Ovary (tissue), 9 donors: Measurements from ENCODE around the gene KNDC1. TPM values are rescaled to one million over a fixed set of nuclear protein-coding genes. Genes with fewer than 3 reads are reported as not detected.

Experiments
- DNase-seq, 5 donors: peaks; one replicate each; pipeline ENCODE4 v3.0.0-alpha.2; 2019 to 2020
- H3K27ac ChIP-seq, 2 donors: fragments of 200-600 bp; one replicate each; pipeline versions ENCODE4 v1.5.1 to v1.8.0; 2019 to 2022
- H3K27me3 ChIP-seq: fragments of 200-600 bp; one replicate; pipeline ENCODE4 v1.8.0; 2022
- H3K36me3 ChIP-seq: fragments of 200-600 bp; sonication (generic); one replicate; pipeline ENCODE4 v1.5.1; 2019
- H3K4me1 ChIP-seq: one replicate; pipeline ENCODE4 v1.8.1; 2013; ENCODE audit warnings: mild to moderate bottlenecking, moderate library complexity; ENCODE audit not compliant: insufficient read depth
- H3K4me3 ChIP-seq: fragments of 200-600 bp; sonication (generic); one replicate; pipeline ENCODE4 v1.5.1; 2017
- H3K9me3 ChIP-seq, 2 donors: fragments of 200-600 bp in 1 of 2; sonication (generic) in 1 of 2; one replicate each; pipeline versions ENCODE4 v1.5.1 to v1.8.1; 2013 to 2019; ENCODE audit warnings: mild to moderate bottlenecking in 1 of 2, moderate library complexity in 1 of 2
- CTCF ChIP-seq, 3 donors: fragments of 450-650 bp in 2 of 3; fragments of 200-600 bp in 1 of 3; IDR thresholded peaks; one replicate each; pipeline versions ENCODE4 v1.5.1 to v1.8.0; 2016 to 2022; ENCODE audit warnings: antibody characterized with exemption in 3 of 3, mild to moderate bottlenecking in 1 of 3
- EP300 ChIP-seq: sonication (generic); formaldehyde crosslinking; IDR thresholded peaks from one replicate; pipeline ENCODE4 v1.6.1; 2017; ENCODE audit warnings: antibody characterized with exemption
- POLR2A ChIP-seq: fragments of 450-650 bp; IDR thresholded peaks from one replicate; pipeline ENCODE4 v1.6.1; 2017; ENCODE audit warnings: antibody characterized with exemption, mild to moderate bottlenecking, moderate library complexity
- WGBS, 3 donors: extraction: QIAGEN DNeasy Blood & Tissue Kit in 1 of 3; methylation state at CpG; one replicate each; pipeline versions ENCODE4 v1.1.5 to v1.1.7; 2013 to 2017; 5-methylcytosine and 5-hydroxymethylcytosine counted together
- intact Hi-C, 4 donors: fragments of 100-400 bp; cut with DNase I; formaldehyde crosslinking; loops; one replicate each; pipeline versions ENCODE4 v1.11.0 to v1.15.1; 2022 to 2023
- polyA plus RNA-seq, 2 donors: library from polyadenylated mRNA; stranded (reverse); fragments of 200-250 nt in 1 of 2; fragments of 350-450 nt in 1 of 2; fragmentation: Illumina TruSeq in 1 of 2; extraction: RNeasy Lipid Tissue Mini Kit (QIAGEN cat#74804) in 1 of 2; gene quantifications; one replicate each; pipeline ENCODE4 v1.2.3, GENCODE V29; 2013 to 2014
- total RNA-seq, 7 donors: library from RNA; depleted of rRNA in 2 of 7; stranded (reverse); fragments of >200 nt in 2 of 7; fragmentation: NEBNext Ultra II Directional in 3 of 7; extraction: Animal tissue kit (Norgen Biotek cat#: 25700) in 3 of 7; gene quantifications; one replicate each; pipeline versions ENCODE4 v1.1.0 to v1.2.4, GENCODE V29; 2016 to 2023
- donor health status: DM: no; HTN: no; CAD: no; lungs with moderate emphysema.
- donor health status: DM: no; HTN: no; CAD: no.
- donor health status: Bipolar disorder and iron deficiency.
- donor health status: DM: yes; HTN: yes; CAD: no.
- donor health status: DM: no; HTN: no; CAD: no.
- donor health status: DM: yes; HTN: yes; CAD: no.

The KNDC1 gene
- total and polyA plus RNA-seq, 9 donors: 0.67 to 34.9 (median 16.6) TPM

GRCh38 chr10:133121479-133121878, 38.5 kb upstream of the KNDC1 start:
- WGBS, 3 donors: 80 to 93% (median 91%) methylated on average over 8 of the region's 8 CpGs
- Histone ChIP-seq H3K27me3 (no peaks in the 10 kb centered on the region), H3K27ac (no peak overlapping the region), H3K9me3 (no peaks in the 10 kb centered on the region), H3K36me3 (no peaks in the 10 kb centered on the region), H3K4me1 (no peaks in the 10 kb centered on the region), H3K4me3 (no peak overlapping the region)
- intact Hi-C loops: loop anchor here in 2 of 4 donors (10.0 kb wide), 2 partner anchors 287 to 467 kb away; no protein-coding TSS in a partner anchor
- no peak for DNase-seq
- TF ChIP-seq CTCF (IDR thresholded peaks at IDR 0.05) (no peak), POLR2A (no peak), EP300 (no peak)

- no peak for TF ChIP-seq CTCF (IDR thresholded peaks at IDR 0.05)
- TF ChIP-seq POLR2A: no peak
- no peak for TF ChIP-seq EP300
- 80 to 85% (median 84%) methylated on average over 33 of the region's 33 CpGs for WGBS, 3 donors
- Histone ChIP-seq H3K36me3 (no peaks in the 10 kb centered on the region), H3K9me3 (no peaks in the 10 kb centered on the region), H3K27me3 (no peaks in the 10 kb centered on the region), H3K27ac (no peak overlapping the region), H3K4me1 (no peaks in the 10 kb centered on the region), H3K4me3 (no peak overlapping the region)
- no peak for DNase-seq
- intact Hi-C loops: loop anchor here in 2 of 4 donors (10.0 kb wide), 2 partner anchors 288 to 468 kb away; no protein-coding TSS in a partner anchor
Measured at GRCh38 chr10:133122171-133122935, 37.7 kb upstream of the KNDC1 start.

GRCh38 chr10:133123050-133123745, 36.8 kb upstream of the KNDC1 start:
- H3K27me3 ChIP-seq: no peaks in the 10 kb centered on the region
- H3K9me3 ChIP-seq: no peaks in the 10 kb centered on the region
- no peak for TF ChIP-seq POLR2A
- TF ChIP-seq EP300: no peak
- TF ChIP-seq CTCF (IDR thresholded peaks at IDR 0.05): no peak
- H3K4me1 ChIP-seq: no peaks in the 10 kb centered on the region
- H3K36me3 ChIP-seq: no peaks in the 10 kb centered on the region
- H3K27ac ChIP-seq: no peak overlapping the region
- intact Hi-C loops: loop anchor here in 2 of 4 donors (10.0 kb wide), 2 partner anchors 288 to 468 kb away; no protein-coding TSS in a partner anchor
- H3K4me3 ChIP-seq: no peak overlapping the region
- DNase-seq: peak in 1 of 5 donors; percentile 22
- WGBS, 3 donors: 72 to 85% (median 84%) methylated on average over 39 of the region's 39 CpGs

GRCh38 chr10:133123746-133124356, 36.2 kb upstream of the KNDC1 start:
- WGBS, 3 donors: 68 to 77% (median 75%) methylated on average over 22 to 23 of the region's 23 CpGs
- Histone ChIP-seq H3K36me3 (no peaks in the 10 kb centered on the region), H3K4me3 (no peak overlapping the region), H3K27me3 (no peaks in the 10 kb centered on the region), H3K9me3 (no peaks in the 10 kb centered on the region), H3K4me1 (no peaks in the 10 kb centered on the region), H3K27ac (no peak overlapping the region)
- intact Hi-C loops: loop anchor here in 2 of 4 donors (10.0 kb wide), 2 partner anchors 289 to 469 kb away; no protein-coding TSS in a partner anchor
- DNase-seq: peak in 1 of 5 donors; percentile 26
- TF ChIP-seq POLR2A (no peak), EP300 (no peak), CTCF (IDR thresholded peaks at IDR 0.05) (no peak)
